Fibroblast of mammary gland (primary cell): ENCODE data around the gene FAM181B.
"Not testable (repeated sequence)": the region's sequence is repeated elsewhere in the genome, so short reads cannot be mapped to it uniquely, and the experiment has no call there.

Source experiments
- DNase-seq: peaks from one replicate; pipeline ENCODE4 v3.0.0-alpha.2; 2010; ENCODE audit warnings: low read depth
- H3K4me3 ChIP-seq: 2 replicates; pipeline ENCODE4 v1.5.1; 2011; ENCODE audit warnings: low read depth, mild to moderate bottlenecking, low read length, moderate library complexity; ENCODE audit not compliant: control insufficient read depth
- TF ChIP-seq, protein P1 (sequence below): conservative IDR thresholded peaks from 2 replicates; pipeline ENCODE4 v1.5.1; 2011; ENCODE audit warnings: low read depth, low read length, inconsistent platforms; ENCODE audit not compliant: control insufficient read depth, insufficient read depth

FAM181B gene

DNA sequence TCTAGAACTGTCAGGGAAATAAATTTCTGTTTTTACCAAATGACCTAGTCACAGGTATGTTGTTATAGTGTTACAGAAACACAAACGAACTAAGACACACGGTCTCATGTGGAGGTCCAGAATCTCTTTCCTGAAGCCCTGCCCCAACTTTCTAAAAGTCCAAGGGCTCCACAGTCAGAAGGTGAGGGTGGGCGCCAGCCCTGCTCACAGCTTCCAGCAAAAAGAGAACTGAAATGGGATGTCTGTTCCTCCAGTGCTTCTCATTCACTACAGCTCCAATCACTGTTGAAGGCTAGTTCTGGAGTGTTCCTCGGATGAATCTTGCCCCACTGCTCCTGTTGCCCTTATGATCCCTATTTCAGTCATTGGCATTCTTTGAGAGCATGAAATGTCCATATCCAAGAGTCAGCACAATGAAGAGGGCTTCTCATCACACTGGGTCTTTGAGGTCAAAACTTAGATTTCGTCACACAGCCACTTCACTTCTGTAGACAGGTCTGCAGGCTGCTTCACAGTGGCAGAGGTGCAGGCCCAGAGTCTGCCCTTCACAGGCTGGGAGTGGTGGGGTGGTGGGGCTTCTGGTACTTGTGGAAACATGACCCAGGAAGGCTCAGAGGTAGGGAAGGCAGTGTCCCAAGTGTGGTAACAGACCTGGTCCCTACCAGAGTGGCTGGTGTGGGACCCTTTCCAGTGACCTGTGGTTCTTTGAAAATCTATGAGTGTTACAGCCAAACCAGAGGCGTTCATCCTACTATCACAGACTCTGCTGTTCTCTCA is 34.9 kb downstream of the FAM181B start:
- no peak for DNase-seq
- TF ChIP-seq, protein P1, sequence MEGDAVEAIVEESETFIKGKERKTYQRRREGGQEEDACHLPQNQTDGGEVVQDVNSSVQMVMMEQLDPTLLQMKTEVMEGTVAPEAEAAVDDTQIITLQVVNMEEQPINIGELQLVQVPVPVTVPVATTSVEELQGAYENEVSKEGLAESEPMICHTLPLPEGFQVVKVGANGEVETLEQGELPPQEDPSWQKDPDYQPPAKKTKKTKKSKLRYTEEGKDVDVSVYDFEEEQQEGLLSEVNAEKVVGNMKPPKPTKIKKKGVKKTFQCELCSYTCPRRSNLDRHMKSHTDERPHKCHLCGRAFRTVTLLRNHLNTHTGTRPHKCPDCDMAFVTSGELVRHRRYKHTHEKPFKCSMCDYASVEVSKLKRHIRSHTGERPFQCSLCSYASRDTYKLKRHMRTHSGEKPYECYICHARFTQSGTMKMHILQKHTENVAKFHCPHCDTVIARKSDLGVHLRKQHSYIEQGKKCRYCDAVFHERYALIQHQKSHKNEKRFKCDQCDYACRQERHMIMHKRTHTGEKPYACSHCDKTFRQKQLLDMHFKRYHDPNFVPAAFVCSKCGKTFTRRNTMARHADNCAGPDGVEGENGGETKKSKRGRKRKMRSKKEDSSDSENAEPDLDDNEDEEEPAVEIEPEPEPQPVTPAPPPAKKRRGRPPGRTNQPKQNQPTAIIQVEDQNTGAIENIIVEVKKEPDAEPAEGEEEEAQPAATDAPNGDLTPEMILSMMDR: no peak
- no peak overlapping the region for H3K4me3 ChIP-seq

DNA sequence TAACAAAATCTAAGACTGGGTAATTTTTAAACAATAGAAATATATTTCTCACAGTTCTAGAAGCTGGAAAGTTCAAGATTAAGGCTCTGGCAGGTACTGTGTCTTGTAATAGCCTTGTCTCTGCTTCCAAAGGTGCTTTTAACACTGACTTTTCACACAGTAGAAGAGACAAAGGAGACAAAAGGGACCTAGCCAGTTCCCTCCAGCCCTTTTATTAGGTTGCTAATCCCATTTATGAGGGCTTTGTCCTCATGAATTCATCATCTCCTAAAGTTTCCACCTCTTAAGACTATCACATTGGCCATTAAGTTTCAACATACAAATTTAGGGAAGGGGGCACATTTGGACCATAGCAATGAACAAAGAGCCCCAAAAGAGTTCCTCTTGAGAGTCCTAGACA is 40.7 kb downstream of the FAM181B start:
- H3K4me3 ChIP-seq: no peak overlapping the region
- no peak for DNase-seq

DNA sequence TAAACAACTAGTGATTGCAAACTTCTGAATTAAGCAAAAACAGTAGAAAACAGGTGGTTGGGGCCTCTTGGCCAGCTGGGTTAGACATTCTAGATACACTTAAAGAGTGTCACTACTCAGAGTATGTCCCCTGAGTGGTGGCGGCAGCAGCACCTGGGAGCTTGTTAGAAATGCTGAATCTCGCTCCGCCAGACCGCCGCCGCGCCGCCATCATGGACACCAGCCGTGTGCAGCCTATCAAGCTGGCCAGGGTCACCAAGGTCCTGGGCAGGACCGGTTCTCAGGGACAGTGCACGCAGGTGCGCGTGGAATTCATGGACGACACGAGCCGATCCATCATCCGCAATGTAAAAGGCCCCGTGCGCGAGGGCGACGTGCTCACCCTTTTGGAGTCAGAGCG is 44.3 kb downstream of the FAM181B start:
- H3K4me3 ChIP-seq: peak overlapping the region; percentile 26
- DNase-seq: not testable (repeated sequence)

More for the DNA sequence above, 40.7 kb downstream of the FAM181B start:
- TF ChIP-seq, protein P1: no peak

DNA sequence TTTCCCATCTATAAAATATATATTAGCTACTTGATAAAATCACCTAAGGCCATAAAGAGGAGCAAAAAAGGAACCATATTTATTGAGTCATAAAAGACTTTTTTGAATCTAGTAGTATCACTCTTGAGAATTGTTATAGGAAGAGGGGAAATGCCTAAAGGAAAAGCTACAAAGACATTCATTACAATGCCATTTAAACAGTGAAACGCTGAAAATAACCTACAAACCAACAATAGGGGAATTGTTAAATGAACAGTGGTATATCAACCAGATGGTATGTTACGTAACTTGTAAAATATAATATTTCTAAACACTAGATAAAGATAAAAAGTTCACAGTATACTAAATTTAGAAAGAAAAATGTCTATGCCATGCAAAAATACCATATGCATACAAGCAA is 47.5 kb downstream of the FAM181B start:
- TF ChIP-seq, protein P1: no peak
- no peak overlapping the region for H3K4me3 ChIP-seq
- DNase-seq: no peak

DNA sequence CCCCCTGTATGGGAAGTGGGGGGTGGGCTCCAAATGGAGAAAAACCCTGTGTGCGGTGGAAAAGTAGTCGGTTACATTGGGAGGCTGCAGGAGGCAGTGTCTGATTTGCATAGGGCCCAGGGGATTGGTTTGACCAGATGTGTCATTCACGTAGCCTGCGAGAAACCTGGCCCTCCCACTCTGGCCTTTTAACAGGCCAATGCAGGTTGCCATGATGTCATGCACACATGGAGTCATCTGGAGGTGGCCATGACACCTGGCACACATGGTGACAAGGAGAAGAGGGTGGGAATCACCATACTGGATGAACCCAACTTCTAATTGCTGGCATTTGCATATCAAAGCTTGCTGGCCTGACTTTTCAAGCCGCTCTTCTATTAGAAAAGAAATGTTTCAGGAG is 50.6 kb downstream of the FAM181B start:
- TF ChIP-seq, protein P1: no peak
- H3K4me3 ChIP-seq: no peak overlapping the region
- no peak for DNase-seq

DNA sequence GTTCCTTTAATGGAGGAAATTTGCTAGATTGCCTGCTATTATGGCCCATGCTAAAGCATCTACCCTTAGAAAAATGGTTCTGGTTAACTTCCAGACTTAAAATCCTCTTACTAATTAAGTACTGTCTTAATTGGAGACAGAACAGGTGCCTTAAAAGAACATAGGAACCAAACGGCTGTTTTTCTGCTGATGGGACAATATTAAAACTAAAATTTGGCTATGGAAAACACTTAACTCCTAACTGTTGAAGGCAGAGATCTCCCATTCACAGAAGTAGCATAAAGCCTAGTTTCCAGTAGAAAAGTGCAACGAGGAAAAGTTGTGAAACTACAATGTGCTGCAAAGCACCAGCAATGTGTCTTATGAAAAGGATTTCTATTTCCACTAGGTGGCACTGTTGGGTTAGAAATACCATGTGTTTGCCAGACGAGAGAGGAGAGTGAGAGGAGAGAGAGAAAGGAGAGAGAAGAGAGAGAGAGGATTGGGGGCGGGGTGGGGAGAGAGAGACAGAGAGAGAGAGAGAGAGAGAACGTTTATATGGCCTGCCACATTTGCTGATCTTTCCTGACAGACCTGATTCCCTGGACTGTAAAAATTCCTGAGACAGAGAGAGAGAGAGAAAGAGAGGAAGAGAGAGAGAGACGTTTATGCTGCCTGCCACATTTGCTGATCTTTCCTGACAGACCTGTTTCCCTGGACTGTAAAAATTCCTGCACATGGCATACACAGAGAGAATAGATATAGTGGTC is 51.5 kb downstream of the FAM181B start:
- no peak overlapping the region for H3K4me3 ChIP-seq
- DNase-seq: peak; percentile 75
- TF ChIP-seq, protein P1: peak; percentile 58

DNA sequence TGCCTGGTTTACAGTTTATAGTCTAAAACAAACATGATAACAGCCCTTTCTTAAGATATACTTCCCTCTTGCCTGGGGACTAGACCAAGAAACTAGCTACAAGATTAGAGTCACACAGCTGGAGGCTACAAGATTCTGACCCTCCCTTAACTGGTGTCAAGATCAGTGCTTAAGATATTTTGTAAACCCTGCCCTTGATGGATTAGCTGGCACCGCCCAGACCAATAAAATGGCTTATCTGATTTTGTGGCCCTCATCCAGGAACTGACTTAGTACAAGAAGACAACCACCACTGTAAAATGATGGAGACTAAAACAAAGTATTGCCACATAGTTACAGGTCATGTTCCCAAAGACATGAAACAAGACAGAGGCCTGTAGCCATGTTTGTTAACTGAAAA is 53.4 kb downstream of the FAM181B start:
- TF ChIP-seq, protein P1: no peak
- H3K4me3 ChIP-seq: no peak overlapping the region
- DNase-seq: no peak
